SK-N-SH treated with all-trans-retinoic acid at 6 μM for 48 hours (cell line): ENCODE data around the gene ANO10.

ENCODE experiments used
- ESRRG ChIP-seq: fragments of 250-450 bp; sonication (Bioruptor Pico); IDR thresholded peaks from 2 replicates; pipeline ENCODE4 v1.6.1; 2021; ENCODE audit warnings: mild to moderate bottlenecking
- OSR1 ChIP-seq: fragments of 250-450 bp; sonication (Bioruptor Pico); IDR thresholded peaks from 2 replicates; pipeline ENCODE4 v1.8.0; 2022; ENCODE audit warnings: moderate library complexity, mild to moderate bottlenecking, inconsistent platforms
- RARB ChIP-seq: fragments of 250-450 bp; sonication (Bioruptor Pico); IDR thresholded peaks from 2 replicates; pipeline ENCODE4 v1.8.0; 2021; ENCODE audit warnings: mild to moderate bottlenecking, moderate library complexity
- TCF4 ChIP-seq: fragments of 250-450 bp; sonication (Bioruptor Pico); IDR thresholded peaks from 2 replicates; pipeline ENCODE4 v1.8.0; 2021; ENCODE audit warnings: mild to moderate bottlenecking, moderate library complexity, borderline replicate concordance
- TOX ChIP-seq: fragments of 250-450 bp; sonication (Bioruptor Pico); IDR thresholded peaks from 2 replicates; pipeline ENCODE4 v1.8.0; 2021; ENCODE audit warnings: mild to moderate bottlenecking, moderate library complexity, borderline replicate concordance
- ZFP3 ChIP-seq: fragments of 250-450 bp; sonication (Bioruptor Pico); IDR thresholded peaks from 2 replicates; pipeline ENCODE4 v1.5.0; 2020; ENCODE audit warnings: mild to moderate bottlenecking, moderate library complexity
- ZNF8 ChIP-seq: fragments of 450-650 bp; formaldehyde crosslinking; IDR thresholded peaks from 2 replicates; pipeline ENCODE4 v1.5.0; 2020; ENCODE audit warnings: mild to moderate bottlenecking, moderate library complexity
- TF ChIP-seq, protein P1 (sequence below): fragments of 250-450 bp; sonication (Bioruptor Pico); IDR thresholded peaks from 2 replicates; pipeline ENCODE4 v1.8.0; 2020; ENCODE audit warnings: mild to moderate bottlenecking, moderate library complexity, borderline replicate concordance
- TF ChIP-seq, protein P2 (sequence below): fragments of 250-450 bp; sonication (Bioruptor Pico); IDR thresholded peaks from 2 replicates; pipeline ENCODE4 v1.8.0; 2021; ENCODE audit warnings: low read depth, mild to moderate bottlenecking, moderate library complexity, borderline replicate concordance

DNA sequence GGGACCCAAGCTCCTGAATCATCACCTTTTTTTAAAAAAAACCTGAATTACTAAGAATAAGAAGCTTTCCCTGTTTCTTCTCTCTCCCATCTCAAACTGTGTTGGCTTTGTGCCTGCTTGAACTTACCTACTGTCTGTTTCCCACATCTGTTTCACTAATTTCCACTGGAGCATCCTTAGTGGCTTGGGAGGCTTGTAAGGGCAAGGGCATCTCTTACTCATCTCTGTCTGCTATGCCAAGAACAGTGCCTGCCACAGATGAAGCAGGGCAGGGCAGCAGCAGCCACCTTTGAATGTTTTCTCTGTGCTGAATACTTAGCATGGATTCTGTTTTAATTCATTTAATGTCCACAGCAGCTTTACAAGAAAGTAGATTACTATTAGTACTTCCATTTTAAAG, 293.2 kb downstream of the ANO10 start:
- TF ChIP-seq TOX (CRISPR knock-in tag) (no peak), ZFP3 (CRISPR knock-in tag) (no peak), TCF4 (CRISPR knock-in tag) (no peak), RARB (CRISPR knock-in tag) (no peak), ZNF8 (no peak), ESRRG (CRISPR knock-in tag) (no peak), OSR1 (CRISPR knock-in tag) (no peak)
- TF ChIP-seq, protein P1, sequence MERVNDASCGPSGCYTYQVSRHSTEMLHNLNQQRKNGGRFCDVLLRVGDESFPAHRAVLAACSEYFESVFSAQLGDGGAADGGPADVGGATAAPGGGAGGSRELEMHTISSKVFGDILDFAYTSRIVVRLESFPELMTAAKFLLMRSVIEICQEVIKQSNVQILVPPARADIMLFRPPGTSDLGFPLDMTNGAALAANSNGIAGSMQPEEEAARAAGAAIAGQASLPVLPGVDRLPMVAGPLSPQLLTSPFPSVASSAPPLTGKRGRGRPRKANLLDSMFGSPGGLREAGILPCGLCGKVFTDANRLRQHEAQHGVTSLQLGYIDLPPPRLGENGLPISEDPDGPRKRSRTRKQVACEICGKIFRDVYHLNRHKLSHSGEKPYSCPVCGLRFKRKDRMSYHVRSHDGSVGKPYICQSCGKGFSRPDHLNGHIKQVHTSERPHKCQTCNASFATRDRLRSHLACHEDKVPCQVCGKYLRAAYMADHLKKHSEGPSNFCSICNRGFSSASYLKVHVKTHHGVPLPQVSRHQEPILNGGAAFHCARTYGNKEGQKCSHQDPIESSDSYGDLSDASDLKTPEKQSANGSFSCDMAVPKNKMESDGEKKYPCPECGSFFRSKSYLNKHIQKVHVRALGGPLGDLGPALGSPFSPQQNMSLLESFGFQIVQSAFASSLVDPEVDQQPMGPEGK (CRISPR knock-in tag): no peak
- TF ChIP-seq, protein P2, sequence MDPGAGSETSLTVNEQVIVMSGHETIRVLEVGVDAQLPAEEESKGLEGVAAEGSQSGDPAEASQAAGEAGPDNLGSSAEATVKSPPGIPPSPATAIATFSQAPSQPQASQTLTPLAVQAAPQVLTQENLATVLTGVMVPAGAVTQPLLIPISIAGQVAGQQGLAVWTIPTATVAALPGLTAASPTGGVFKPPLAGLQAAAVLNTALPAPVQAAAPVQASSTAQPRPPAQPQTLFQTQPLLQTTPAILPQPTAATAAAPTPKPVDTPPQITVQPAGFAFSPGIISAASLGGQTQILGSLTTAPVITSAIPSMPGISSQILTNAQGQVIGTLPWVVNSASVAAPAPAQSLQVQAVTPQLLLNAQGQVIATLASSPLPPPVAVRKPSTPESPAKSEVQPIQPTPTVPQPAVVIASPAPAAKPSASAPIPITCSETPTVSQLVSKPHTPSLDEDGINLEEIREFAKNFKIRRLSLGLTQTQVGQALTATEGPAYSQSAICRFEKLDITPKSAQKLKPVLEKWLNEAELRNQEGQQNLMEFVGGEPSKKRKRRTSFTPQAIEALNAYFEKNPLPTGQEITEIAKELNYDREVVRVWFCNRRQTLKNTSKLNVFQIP (CRISPR knock-in tag): no peak
